ENCODE data around the gene RSPH1.

Gene RSPH1

GRCh38 chr21:42459082-42459460 is 37.0 kb downstream of the RSPH1 start:
- no peaks in the 10 kb centered on the region for H3K9me2 ChIP-seq (replicated peaks; ENCODE audit: low read depth, low read length)
- no peaks in the 10 kb centered on the region for H3K36me3 ChIP-seq (ENCODE audit: insufficient read depth, low read length)
- no peak overlapping the region for H3K9ac ChIP-seq (ENCODE audit: low read depth, low read length, poor library complexity, severe bottlenecking)
- peaks cover 84% of the 10 kb centered on the region for H3K4me1 ChIP-seq (ENCODE audit: insufficient read depth, low read length, poor library complexity, severe bottlenecking)
- TF ChIP-seq CTCF (conservative IDR thresholded peaks at IDR 0.05; ENCODE audit: low read length) (no peak), EZH2phosphoT487 (IDR thresholded peaks at IDR 0.05; ENCODE audit: borderline replicate concordance) (no peak)
- H3K27me3 ChIP-seq (ENCODE audit: insufficient read depth, low read length, poor library complexity, severe bottlenecking), result no peaks in the 10 kb centered on the region
- H3F3A ChIP-seq (ENCODE audit: low read depth), result no peaks in the 10 kb centered on the region
- no peak overlapping the region for H2AFZ ChIP-seq (ENCODE audit: low read length)
- H3K79me2 ChIP-seq (ENCODE audit: insufficient read depth, low read length), result peaks cover 6% of the 10 kb centered on the region; the same call in 1 of the 2 replicates
- no peaks in the 10 kb centered on the region for H4K20me1 ChIP-seq (ENCODE audit: insufficient read depth, low read length, poor library complexity, severe bottlenecking)
- H3K9me3 ChIP-seq (ENCODE audit: insufficient read depth, low read depth, low read length), result no peaks in the 10 kb centered on the region; the same call in 1 of the 2 replicates
- no peak overlapping the region for H3K4me2 ChIP-seq (ENCODE audit: low read depth, low read length, poor library complexity, severe bottlenecking)
- no peak overlapping the region for H3K4me3 ChIP-seq (ENCODE audit: low read length, poor library complexity, severe bottlenecking)

- no peaks in the 10 kb centered on the region; the same call in 1 of the 2 replicates for H3K9me3 ChIP-seq (ENCODE audit: insufficient read depth, low read depth, low read length)
- peaks cover 81% of the 10 kb centered on the region for H3K4me1 ChIP-seq (ENCODE audit: insufficient read depth, low read length, poor library complexity, severe bottlenecking)
- H3K27me3 ChIP-seq (ENCODE audit: insufficient read depth, low read length, poor library complexity, severe bottlenecking), result no peaks in the 10 kb centered on the region
- no peaks in the 10 kb centered on the region for H3K36me3 ChIP-seq (ENCODE audit: insufficient read depth, low read length)
- TF ChIP-seq EZH2phosphoT487 (IDR thresholded peaks at IDR 0.05; ENCODE audit: borderline replicate concordance) (no peak), CTCF (conservative IDR thresholded peaks at IDR 0.05; ENCODE audit: low read length) (no peak)
- no peaks in the 10 kb centered on the region for H4K20me1 ChIP-seq (ENCODE audit: insufficient read depth, low read length, poor library complexity, severe bottlenecking)
- no peaks in the 10 kb centered on the region; the same call in 1 of the 2 replicates for H3F3A ChIP-seq (ENCODE audit: low read depth)
- H3K4me3 ChIP-seq (ENCODE audit: low read length, poor library complexity, severe bottlenecking), result no peak overlapping the region
- peak overlapping the region; percentile 73 for H3K9ac ChIP-seq (ENCODE audit: low read depth, low read length, poor library complexity, severe bottlenecking)
- H3K4me2 ChIP-seq (ENCODE audit: low read depth, low read length, poor library complexity, severe bottlenecking), result peak overlapping the region; percentile 28
- H3K9me2 ChIP-seq (replicated peaks; ENCODE audit: low read depth, low read length), result no peaks in the 10 kb centered on the region
- peak overlapping the region; percentile 47; the same call in 1 of the 2 replicates for H2AFZ ChIP-seq (ENCODE audit: low read length)
- H3K79me2 ChIP-seq (ENCODE audit: insufficient read depth, low read length), result peaks cover 20% of the 10 kb centered on the region; the same call in 1 of the 2 replicates
Measured at GRCh38 chr21:42456457-42456856, 39.6 kb downstream of the RSPH1 start.

- no peaks in the 10 kb centered on the region; the same call in 1 of the 2 replicates for H3K9me3 ChIP-seq (ENCODE audit: insufficient read depth, low read depth, low read length)
- no peak overlapping the region for H2AFZ ChIP-seq (ENCODE audit: low read length)
- H3K4me3 ChIP-seq (ENCODE audit: low read length, poor library complexity, severe bottlenecking), result no peak overlapping the region
- no peaks in the 10 kb centered on the region for H4K20me1 ChIP-seq (ENCODE audit: insufficient read depth, low read length, poor library complexity, severe bottlenecking)
- no peaks in the 10 kb centered on the region; the same call in 1 of the 2 replicates for H3F3A ChIP-seq (ENCODE audit: low read depth)
- TF ChIP-seq EZH2phosphoT487 (IDR thresholded peaks at IDR 0.05; ENCODE audit: borderline replicate concordance) (no peak), CTCF (conservative IDR thresholded peaks at IDR 0.05; ENCODE audit: low read length) (no peak)
- H3K9ac ChIP-seq (ENCODE audit: low read depth, low read length, poor library complexity, severe bottlenecking), result peak overlapping the region; percentile 73
- peaks cover 25% of the 10 kb centered on the region; the same call in 1 of the 2 replicates for H3K79me2 ChIP-seq (ENCODE audit: insufficient read depth, low read length)
- no peaks in the 10 kb centered on the region for H3K36me3 ChIP-seq (ENCODE audit: insufficient read depth, low read length)
- no peaks in the 10 kb centered on the region for H3K27me3 ChIP-seq (ENCODE audit: insufficient read depth, low read length, poor library complexity, severe bottlenecking)
- no peaks in the 10 kb centered on the region for H3K9me2 ChIP-seq (replicated peaks; ENCODE audit: low read depth, low read length)
- H3K4me1 ChIP-seq (ENCODE audit: insufficient read depth, low read length, poor library complexity, severe bottlenecking), result peaks cover 81% of the 10 kb centered on the region
- no peak overlapping the region for H3K4me2 ChIP-seq (ENCODE audit: low read depth, low read length, poor library complexity, severe bottlenecking)
Measured at GRCh38 chr21:42455754-42456440, 40.1 kb downstream of the RSPH1 start.
